GM12892 (cell line): ENCODE results near the gene NFATC4.

Experiments used
- POLR2A ChIP-seq: IDR thresholded peaks from 2 replicates; pipeline ENCODE4 v1.6.1; 2011; ENCODE audit warnings: low read depth, low read length, control low read depth
- POLR2AphosphoS5 ChIP-seq: IDR thresholded peaks from 2 replicates; pipeline ENCODE4 v1.6.1; 2011; ENCODE audit warnings: low read depth, low read length, control low read depth

GRCh38 chr14:24349742-24350141, 18.2 kb upstream of the NFATC4 start:
- TF ChIP-seq POLR2A (no peak), POLR2AphosphoS5 (no peak)
